HG03469 (cell line): Measurements from ENCODE around the gene TANK.
"Not testable (repeated sequence)": the region's sequence is repeated elsewhere in the genome, so short reads cannot be mapped to it uniquely, and the experiment has no call there.

Source experiments
- ATAC-seq: cut with Tn5 transposase; IDR thresholded peaks from one replicate; pipeline ENCODE4 v1.9.1; 2021; ENCODE audit warnings: mild to moderate bottlenecking, moderate library complexity, moderate number of reproducible peaks; ENCODE audit not compliant: unreplicated experiment

TANK gene

DNA sequence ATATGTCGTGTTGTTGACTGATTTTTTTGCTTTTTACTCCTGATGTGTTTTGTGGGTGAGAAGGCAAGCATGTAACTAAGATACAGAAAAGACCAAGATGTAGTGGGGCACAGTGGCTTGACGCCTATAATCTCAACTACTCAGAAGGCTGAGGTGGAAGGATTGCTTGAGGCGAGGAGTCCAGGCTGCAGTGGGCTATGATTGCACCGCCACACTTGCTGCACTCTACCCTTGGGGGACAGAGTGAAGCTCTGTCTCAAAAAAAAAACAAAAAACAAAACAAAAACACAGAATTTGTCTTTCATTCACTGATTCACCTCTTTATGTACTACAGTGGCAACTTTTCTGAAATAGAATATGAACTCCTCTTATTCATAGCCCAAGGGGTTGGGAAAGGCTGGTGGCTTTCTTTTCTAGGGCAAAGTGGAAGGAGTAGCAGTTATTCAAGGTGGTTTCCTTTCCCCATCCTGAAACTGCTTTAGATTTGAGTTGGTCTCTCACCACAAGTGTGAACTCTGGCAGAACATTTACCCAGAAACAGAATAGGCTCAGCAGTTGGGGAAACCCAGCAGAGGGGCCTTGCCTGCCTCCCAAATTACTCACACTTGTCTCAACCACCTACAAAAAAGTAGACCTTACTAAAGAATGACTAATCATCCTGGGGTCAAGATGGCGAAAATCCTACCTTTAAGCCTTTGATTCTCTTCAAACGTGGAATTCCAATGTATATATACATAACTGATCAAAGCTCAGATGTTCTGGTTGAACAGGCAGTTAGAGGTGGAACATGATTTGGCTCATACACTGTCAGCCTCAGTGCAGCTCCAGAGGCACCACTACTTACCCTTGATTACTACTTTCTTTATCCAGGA lies 6.5 kb downstream of the TANK start:
- peak; percentile 73 for ATAC-seq

DNA sequence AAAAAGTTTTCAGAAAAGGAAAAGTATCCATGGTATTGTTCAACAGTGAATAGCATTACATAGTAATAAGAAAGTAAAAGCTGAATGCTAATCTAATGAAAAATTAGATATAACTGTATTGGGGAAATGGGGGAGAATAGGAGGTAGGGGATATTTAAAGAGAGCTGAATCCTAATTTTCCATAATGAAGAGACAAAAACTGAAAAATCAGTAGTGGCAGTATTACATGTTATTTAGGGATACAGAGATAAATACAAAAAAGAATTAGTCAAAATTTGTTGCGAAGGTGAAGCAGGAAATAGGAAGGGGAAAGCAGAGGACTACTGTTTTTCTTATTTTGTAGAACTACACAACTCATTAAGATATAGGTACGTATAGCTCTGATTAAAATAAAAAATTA lies 9.1 kb downstream of the TANK start:
- no peak for ATAC-seq

DNA sequence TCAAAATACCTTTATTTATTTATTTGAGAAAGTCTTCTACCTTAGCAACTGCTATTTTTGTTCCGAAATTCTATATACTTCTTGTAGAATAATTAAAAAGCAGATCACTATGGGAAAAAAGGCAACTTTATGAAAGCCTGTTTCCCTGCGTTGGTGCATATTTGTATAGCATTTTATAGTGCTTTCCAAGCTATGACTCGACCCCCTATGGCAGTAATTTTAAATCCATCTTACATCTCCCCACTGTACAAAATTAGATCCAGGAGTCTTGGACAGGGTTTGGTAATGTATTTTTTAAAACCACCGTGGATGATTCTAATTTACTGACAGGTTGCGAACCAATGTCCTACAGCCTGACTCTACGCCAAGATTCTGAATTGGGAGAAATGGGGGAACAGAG lies 10.1 kb downstream of the TANK start:
- no peak for ATAC-seq

DNA sequence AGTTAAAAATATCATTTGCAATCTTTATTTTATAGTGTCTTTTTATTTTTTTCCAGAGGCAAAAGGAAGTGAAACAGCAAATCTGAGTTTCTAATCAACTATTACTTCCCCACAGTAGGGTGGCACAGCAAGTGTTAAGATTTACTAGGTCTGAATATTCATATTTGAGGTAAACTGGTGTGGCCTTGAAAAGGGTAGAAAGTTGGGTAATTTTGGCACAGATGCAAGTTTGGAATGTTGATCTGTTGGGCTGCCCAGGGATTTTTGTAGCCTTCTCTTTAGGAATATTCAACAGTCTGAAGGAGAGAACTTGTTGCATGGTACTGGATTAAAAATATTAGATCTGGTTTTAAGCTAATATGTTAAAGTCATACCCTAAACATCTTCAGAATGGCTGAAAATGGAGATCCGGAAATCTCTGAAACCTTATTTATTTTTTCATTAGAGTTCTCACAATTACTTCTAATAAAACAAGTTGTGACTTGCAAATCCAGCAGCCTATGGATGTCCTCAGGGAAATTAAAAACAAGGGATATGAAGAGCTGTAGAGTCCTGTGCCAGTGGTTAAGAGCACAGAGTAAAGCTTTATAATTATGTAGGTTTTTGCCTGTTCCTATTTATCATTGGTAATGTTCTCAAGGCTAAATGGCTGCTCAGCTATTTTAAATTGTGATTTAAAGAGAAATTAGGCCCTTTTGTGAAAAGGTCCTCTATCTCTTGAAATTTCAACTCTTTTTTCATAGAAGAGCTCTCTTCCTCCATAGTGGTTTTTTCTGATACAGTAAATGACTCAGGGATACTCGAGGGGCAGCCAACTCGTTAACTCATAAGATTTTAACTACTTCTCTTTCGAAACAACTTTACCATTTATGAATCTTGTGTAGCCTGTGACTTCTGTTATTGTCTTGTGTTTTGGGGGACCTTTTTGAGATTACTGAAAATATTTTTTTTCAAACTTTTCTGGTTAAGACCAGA lies 11.0 kb downstream of the TANK start:
- no peak for ATAC-seq

DNA sequence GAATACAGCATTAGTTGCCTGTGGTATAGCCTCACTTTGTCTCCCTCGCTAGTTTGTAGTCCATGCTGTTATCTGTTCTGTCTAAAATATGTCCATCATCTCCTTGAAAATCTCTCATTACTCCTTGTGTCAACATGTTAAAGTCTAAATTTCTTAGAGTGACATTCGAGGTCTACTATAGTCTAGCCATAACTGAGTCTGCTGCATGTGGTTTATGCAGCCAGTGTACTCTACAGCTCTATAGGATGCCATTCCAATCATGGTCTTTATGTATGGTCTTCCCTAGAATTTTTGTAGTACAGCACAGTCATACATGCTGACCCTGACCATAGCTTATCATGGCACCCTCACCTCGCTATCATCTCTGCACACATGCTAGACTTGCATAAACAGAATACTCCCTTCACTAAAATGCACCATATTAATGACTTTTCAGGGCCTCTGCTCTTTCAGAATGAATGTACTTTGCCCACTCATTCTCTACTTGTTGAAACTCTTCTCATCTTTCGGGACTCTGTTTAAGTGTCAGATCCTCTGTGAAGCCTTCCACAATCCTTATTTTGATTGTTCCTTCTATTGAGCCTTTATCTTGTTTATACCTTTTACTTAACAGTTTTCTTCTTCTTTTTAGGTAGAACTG lies 12.8 kb downstream of the TANK start:
- ATAC-seq = peak; percentile 53

DNA sequence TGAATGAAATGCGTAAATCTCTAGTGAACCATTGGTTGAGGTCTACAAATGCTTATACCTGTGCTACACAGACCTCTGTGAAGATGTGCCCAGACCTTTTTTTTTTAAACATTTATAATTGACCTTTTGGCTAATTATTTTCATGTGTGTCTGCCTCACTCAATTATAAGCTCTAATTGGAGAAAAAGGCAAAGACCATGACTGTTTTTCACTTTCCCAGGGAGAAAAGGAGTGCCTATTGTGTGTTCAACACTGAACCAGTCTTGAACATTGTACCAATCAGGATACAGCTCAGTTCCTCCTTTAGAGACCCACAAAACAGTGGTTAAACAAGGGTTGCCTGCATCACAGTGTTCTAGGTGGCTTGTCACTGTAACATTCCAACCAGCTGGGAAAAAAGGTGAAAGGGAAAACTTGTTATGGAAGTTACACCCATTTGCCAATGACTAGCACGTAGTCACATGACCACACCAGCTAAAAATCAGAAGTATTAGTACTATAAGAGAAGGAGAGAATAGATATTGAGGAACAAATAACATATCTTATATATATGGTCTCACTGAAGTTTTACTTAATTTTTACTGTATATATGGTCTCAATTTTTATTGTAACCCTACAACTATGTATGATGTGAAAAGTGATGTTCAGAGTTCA lies 13.4 kb downstream of the TANK start:
- peak; percentile 0 for ATAC-seq

DNA sequence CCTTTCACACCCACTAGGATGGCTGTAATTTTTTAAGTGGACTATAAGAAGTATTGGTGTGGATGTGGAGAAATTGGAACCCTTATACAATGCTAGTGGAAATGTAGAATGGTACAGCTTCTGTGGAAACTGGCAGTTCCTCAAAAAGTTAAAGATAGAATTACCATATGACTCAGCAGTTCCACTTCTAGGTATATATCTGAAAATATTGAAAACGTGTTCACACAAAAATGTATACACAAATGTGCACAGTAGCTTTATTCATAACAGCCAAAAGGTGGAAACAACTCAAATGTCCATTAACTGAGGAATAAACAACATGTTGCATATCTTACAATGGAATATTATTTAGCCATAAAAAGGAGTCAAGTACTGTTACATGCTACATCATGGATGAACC lies 17.7 kb downstream of the TANK start:
- peak; percentile 36 for ATAC-seq

DNA sequence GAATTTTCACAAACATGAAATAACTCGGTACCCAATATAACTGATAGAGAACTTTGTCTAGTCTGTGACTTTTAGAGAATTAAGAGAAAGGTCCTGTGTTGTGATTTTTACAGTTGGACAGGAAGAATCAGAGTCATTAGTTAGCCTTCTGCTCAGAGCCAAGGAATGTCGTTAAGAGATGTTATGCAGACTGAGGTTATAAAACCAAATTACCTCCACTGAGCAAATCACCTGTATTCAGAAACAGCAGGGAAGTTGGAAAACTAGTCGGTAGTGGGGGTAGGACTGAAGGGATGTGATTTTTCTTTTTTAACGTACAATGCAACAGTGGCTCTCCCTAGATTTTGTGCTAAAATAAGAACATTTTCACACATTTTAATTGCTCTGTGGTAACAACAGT lies 18.5 kb downstream of the TANK start:
- no peak for ATAC-seq

DNA sequence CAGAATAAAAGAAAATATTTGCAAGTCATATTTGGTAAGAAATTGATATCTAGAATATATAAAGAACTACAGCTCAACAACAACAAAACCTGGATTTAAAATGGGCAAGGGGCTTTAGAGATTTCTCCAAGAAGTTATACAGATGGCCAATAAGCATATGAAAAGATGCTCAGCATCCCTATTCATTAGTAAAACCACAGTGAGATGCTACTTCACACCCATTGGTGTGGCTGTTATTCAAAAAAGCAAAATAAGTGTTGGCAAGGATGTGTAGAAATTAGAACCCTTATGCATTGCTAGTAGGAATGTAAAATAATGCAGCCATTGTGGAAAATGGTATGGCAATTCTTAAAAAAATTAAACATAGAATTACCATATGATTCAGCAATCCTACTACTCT lies 29.8 kb downstream of the TANK start:
- ATAC-seq = no peak

DNA sequence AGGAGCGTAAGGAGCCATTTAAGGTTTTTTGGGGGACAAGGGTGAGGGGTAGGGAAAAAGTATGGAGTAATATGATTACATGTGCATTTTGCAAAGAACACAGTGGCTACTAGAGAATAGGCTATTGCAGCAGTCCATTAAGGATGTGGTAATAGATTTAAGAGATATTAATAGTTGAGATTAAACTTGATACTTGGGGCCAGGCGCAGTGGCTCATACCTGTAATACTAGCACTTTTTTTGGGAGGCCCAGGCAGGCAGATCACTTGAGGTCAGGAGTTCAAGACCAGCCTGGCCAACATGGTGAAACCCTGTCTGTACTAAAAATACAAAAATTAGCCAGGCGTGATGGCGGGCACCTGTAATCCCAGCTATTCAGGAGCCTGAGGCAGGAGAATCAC lies 35.4 kb downstream of the TANK start:
- not testable (repeated sequence) for ATAC-seq

DNA sequence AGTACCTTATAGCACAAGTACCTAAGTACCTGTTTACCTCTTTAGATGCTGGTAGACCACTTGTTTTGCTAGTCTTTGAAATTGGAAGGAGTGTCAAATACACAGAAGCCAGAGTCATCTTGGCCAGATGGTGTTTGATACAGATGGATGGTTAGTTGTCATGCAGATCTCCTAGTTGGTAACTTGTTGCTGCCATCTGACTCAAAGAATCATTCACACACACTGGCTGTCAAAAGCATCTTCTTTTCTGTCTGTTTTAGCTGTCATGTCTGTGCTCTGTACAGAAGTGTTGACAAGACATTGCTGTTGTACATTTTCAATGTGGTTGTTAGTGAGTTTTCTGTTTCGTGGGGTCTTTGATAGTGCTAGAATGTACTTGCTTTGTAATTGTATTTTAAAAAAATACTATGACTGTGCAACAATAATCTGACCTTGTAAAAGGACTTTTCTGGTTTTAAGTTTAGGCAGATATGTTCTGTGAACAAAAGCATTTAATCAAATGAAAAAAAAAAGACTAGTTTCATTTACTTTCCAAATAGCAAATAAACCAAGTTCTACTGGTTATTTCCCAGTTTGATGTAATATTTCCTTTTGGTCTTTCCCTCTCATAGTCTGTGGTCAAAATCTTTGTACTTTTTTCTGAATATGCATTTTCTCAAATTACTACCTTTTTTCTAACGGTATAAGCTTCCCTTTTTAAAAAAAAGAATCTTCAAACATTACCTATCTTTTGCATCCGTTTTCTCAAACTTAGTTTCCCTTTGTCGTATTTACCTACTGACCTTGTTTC lies 39.9 kb downstream of the TANK start:
- peak; percentile 69 for ATAC-seq

DNA sequence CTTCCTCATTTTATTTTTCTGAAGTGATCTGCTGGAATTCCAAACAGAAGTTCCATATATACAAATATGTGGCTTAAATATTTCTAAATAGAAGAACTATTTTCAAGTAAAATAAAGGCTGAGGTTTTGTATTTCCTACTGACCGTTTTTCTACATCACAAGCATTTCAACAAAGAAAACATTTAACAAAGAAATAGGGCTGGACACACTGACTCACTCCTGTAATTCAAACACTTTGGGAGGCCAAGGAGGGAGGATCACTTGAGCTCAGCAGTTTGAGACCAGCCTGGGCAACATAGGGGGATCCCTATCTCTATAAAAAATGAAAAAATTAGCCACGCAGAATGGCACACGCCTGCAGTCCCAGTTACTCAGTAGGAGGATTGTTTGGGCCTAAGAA lies 44.6 kb downstream of the TANK start:
- ATAC-seq = no peak

DNA sequence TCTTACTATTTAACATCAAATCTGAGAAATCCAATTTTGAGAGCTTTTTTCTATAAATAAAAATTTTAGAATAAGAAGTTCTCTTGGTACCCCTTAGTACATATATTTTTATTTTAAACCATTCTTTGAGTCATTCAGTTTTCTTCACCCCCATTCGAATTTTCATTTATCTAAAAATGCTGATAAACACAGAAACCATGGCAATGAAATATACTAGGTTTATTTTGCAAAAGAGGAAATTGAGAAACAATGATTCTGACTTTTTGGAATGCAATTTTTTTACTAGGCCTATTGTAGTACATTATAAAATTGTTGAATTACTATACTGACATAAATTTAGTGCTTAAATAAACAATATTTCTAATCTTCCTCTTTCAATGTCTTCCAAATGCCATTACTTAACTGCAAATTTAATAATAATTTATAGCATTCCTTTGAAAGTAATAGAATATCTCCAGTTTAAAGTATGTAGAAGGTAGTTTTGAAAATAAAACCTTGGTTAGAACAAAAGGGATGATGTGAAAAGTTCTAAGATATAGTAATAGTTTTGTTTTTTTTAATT lies 46.3 kb downstream of the TANK start:
- ATAC-seq = no peak

DNA sequence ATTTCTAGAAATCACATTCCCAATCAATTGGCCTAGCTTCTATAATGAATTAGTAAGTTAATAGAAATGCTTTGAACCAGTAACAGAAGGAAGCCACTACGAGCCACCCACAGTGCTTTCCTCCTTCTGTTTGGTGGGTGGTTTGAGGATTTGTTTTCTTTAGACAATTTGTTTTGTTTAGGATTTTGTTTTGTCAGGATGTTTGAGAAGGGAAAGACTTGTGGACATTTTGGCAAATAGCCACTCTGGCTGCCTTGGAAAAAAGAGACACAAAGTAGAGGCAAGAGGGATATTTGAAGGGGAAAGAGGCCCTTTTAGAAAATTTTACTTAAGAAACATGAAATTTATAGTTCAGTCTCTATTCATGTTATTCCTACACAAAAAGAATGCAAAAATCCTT lies 47.7 kb downstream of the TANK start:
- no peak for ATAC-seq

DNA sequence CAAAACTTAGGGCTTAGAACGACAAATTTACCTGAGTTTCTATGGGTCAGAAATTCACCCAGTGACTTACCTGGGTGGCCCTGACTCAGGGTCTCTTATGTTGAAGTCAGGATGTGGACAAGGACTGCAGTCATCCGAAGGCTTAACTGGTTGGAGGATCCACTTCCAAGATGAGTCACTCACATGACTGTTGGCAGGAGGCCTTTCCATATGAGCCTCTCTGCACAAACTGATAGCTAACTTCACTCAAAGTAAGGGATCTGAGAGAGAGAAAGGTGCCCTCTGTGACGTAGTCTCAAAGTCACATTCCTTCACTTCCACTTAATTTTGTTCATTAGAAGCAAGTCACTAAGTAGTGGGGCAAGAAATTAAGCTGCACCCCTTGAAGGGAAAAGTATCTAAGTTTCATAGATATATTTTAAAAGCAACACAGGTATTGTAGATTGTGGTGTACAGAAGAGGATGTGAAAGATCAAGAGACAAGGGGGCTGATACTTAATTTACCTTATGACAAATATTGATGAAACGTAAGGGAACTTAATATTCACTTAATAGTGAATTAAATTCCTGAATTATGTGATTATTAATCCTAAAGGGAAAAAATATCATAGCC lies 48.4 kb downstream of the TANK start:
- ATAC-seq = no peak

DNA sequence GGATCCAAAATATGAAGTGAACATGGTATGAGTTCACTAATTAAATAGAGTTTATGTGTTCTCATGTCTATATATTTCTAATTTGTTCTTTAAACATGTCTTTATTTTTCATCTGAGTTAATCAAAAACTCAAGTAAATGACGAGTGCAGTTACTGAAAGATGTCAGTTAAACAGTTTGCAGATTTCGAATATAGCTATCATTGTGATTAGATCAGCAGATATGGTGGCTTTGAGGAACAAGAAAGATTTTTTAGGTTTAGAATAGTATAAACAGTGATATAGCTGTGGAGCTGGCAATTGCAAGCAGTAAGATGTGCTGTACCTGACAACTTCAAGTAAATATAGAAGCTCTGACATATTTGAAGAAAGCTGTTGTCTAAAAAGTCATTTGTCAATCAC lies 49.7 kb downstream of the TANK start:
- ATAC-seq = no peak

DNA sequence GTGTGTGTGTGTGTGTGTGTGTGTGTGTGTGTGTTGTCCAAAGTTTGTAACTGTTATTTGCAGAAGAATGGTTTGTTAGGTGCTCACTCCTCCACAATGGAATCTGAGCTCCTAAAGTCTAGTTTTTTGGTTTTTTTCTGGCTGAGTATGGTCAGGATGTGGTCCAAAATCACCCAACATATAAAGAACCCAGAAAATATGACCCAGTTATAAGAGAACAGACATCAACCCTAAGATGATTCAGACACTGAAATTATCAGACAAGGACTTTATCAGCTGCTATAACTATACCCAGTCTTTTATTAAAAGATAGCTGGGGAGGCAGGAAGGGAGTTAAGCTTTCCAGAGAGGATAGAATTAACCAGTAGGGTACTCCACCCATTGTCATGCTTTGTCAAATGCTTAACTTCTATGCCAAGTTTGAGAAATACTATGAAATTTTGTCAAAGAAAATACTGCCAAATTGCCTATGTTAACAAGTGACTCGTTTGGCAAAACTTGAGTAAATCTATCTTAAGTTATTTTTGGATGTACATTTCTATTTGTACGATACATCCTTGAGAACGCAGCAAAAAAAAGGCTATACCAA lies 57.5 kb downstream of the TANK start:
- ATAC-seq = no peak

DNA sequence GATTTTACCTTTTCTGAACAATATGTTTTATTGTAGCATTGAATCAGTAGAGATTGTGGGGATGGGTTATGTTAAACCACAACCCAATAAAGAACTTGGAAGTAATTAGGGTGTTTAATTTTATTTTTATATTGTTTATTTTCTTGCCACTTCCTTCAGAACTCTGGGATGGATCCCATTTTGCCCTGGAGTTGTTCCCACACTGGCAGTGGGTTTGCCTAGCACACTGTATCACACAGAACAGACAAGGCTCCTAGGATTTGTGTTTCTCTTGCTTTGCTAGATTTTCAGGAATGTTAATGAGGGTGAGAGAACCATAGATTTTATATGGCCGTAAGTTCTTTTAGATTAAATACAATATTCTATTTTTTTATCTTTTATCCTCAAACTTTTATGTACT lies 59.0 kb downstream of the TANK start:
- no peak for ATAC-seq
